Neural cell (in vitro differentiated cells): ENCODE data around the gene H6PD. TPM values are rescaled to one million over a fixed set of nuclear protein-coding genes. Genes with fewer than 3 reads are reported as not detected.

Source experiments
- H2AFZ ChIP-seq: fragments of 200-600, 300-800 bp; sonication (generic), shearing (Covaris generic); 2 replicates; pipeline ENCODE4 v1.6.0; 2014; ENCODE audit warnings: low read depth, mild to moderate bottlenecking, antibody characterized with exemption, low read length, moderate library complexity
- H3F3A ChIP-seq: fragments of 200-600 bp; shearing (Covaris generic); 2 replicates; pipeline ENCODE4 v1.6.1; 2016; ENCODE audit warnings: mild to moderate bottlenecking, moderate library complexity, mixed read lengths, antibody characterized with exemption, low read length; ENCODE audit not compliant: insufficient read depth, poor library complexity, severe bottlenecking
- H3K27ac ChIP-seq: fragments of 200-600, 300-800 bp; sonication (generic), shearing (Covaris generic); 2 replicates; pipeline ENCODE4 v1.5.1; 2014; ENCODE audit warnings: mild to moderate bottlenecking, low read length, moderate library complexity
- H3K27me3 ChIP-seq: fragments of 300-800, 200-600 bp; sonication (generic), shearing (Covaris generic); 2 replicates; pipeline ENCODE4 v1.6.0; 2014; ENCODE audit warnings: mild to moderate bottlenecking, low read depth, low read length, moderate library complexity; ENCODE audit not compliant: insufficient read depth
- H3K36me3 ChIP-seq: fragments of 300-800, 200-600 bp; sonication (generic), shearing (Covaris generic); 2 replicates; pipeline ENCODE4 v1.5.1; 2014; ENCODE audit warnings: mild to moderate bottlenecking, antibody characterized with exemption, low read length, moderate library complexity; ENCODE audit not compliant: insufficient read depth
- H3K4me2 ChIP-seq: fragments of 300-800, 200-600 bp; sonication (generic), shearing (Covaris generic); 2 replicates; pipeline ENCODE4 v1.6.0; 2014; ENCODE audit warnings: mild to moderate bottlenecking, low read length
- H3K4me3 ChIP-seq: fragments of 300-800, 200-600 bp; sonication (generic), shearing (Covaris generic); 2 replicates; pipeline ENCODE4 v1.5.1; 2014; ENCODE audit warnings: mild to moderate bottlenecking, low read length, moderate library complexity
- H3K79me2 ChIP-seq: fragments of 200-600 bp; shearing (Covaris generic); replicated peaks from 2 replicates; pipeline ENCODE4 v1.6.0; 2014; ENCODE audit warnings: mild to moderate bottlenecking, low read length, moderate library complexity; ENCODE audit not compliant: insufficient read depth
- H3K9ac ChIP-seq: fragments of 300-800, 200-600 bp; sonication (generic), shearing (Covaris generic); 2 replicates; pipeline ENCODE4 v1.6.1; 2016; ENCODE audit warnings: mild to moderate bottlenecking, low read length, mixed read lengths
- H3K9me2 ChIP-seq: fragments of 200-600 bp; shearing (Covaris generic); 2 replicates; pipeline ENCODE4 v1.6.1; 2016; ENCODE audit warnings: mild to moderate bottlenecking, low read length, mixed read lengths; ENCODE audit not compliant: insufficient read depth
- H3K9me3 ChIP-seq: fragments of 200-600, 300-800 bp; sonication (generic), shearing (Covaris generic); 2 replicates; pipeline ENCODE4 v1.6.1; 2016; ENCODE audit warnings: mild to moderate bottlenecking, mixed run types, low read length, moderate library complexity, mixed read lengths
- H4K20me1 ChIP-seq: fragments of 200-600 bp; shearing (Covaris generic); 2 replicates; pipeline ENCODE4 v1.6.1; 2016; ENCODE audit warnings: mild to moderate bottlenecking, mixed run types; ENCODE audit not compliant: insufficient read depth
- CTCF ChIP-seq: fragments of 450-650 bp; IDR thresholded peaks from 2 replicates; pipeline ENCODE4 v1.5.1; 2014; ENCODE audit warnings: antibody characterized with exemption, mild to moderate bottlenecking, moderate library complexity; ENCODE audit not compliant: poor library complexity, severe bottlenecking
- EP300 ChIP-seq: fragments of 450-650 bp; conservative IDR thresholded peaks from 2 replicates; pipeline ENCODE4 v1.6.1; 2014; ENCODE audit warnings: antibody characterized with exemption, mild to moderate bottlenecking, moderate library complexity; ENCODE audit not compliant: poor library complexity, severe bottlenecking
- EZH2 ChIP-seq: fragments of 200-600, 300-800 bp; shearing (Covaris generic), sonication (generic); IDR thresholded peaks from 2 replicates; pipeline ENCODE4 v1.6.1; 2014; ENCODE audit warnings: antibody characterized with exemption, low read length, borderline replicate concordance, mild to moderate bottlenecking; ENCODE audit not compliant: insufficient read depth, poor library complexity, severe bottlenecking
- MXI1 ChIP-seq: fragments of 450-650 bp; conservative IDR thresholded peaks from 2 replicates; pipeline ENCODE4 v1.6.1; 2014; ENCODE audit warnings: antibody characterized with exemption, mild to moderate bottlenecking; ENCODE audit not compliant: poor library complexity, severe bottlenecking
- POLR2AphosphoS5 ChIP-seq: IDR thresholded peaks from 2 replicates; pipeline ENCODE4 v1.6.1; 2012
- REST ChIP-seq: IDR thresholded peaks from 2 replicates; pipeline ENCODE4 v1.6.1; 2012; ENCODE audit warnings: borderline replicate concordance
- SMC3 ChIP-seq: fragments of 450-650 bp; conservative IDR thresholded peaks from 2 replicates; pipeline ENCODE4 v1.6.1; 2014; ENCODE audit warnings: antibody characterized with exemption, mild to moderate bottlenecking, moderate library complexity; ENCODE audit not compliant: poor library complexity
- TAF1 ChIP-seq: IDR thresholded peaks from 2 replicates; pipeline ENCODE4 v1.6.1; 2012; ENCODE audit warnings: low read depth
- polyA plus RNA-seq: library from polyadenylated mRNA; depleted of rRNA; stranded (reverse); fragments of >200 nt; gene quantifications from 2 replicates; pipeline ENCODE4 v1.2.3, GENCODE V29; 2014

H6PD gene
- polyA plus RNA-seq, 1 donor from 2014 or later = 4.6 TPM

- Histone ChIP-seq H3K36me3 (no peaks in the 10 kb centered on the region), H3K9ac (no peak overlapping the region), H3K9me2 (no peaks in the 10 kb centered on the region)
These were observed 32.7 kb downstream of the H6PD start for GRCh38 chr1:9267352-9267686.

GRCh38 chr1:9267827-9268581 is 33.4 kb downstream of the H6PD start:
- Histone ChIP-seq H3K9me2 (no peaks in the 10 kb centered on the region), H3K9me3 (no peaks in the 10 kb centered on the region), H3F3A (no peaks in the 10 kb centered on the region), H3K79me2 (no peaks in the 10 kb centered on the region), H3K27me3 (no peaks in the 10 kb centered on the region), H4K20me1 (no peaks in the 10 kb centered on the region), H3K9ac (no peak overlapping the region), H3K27ac (no peak overlapping the region), H3K36me3 (no peaks in the 10 kb centered on the region), H3K4me3 (no peak overlapping the region), H2AFZ (no peak overlapping the region), H3K4me2 (no peak overlapping the region)
- TF ChIP-seq CTCF (no peak), MXI1 (no peak), SMC3 (no peak), EZH2 (no peak), TAF1 (no peak), REST (no peak), EP300 (no peak)

More at GRCh38 chr1:9267352-9267686, 32.7 kb downstream of the H6PD start:
- no peak overlapping the region for H3K4me2 ChIP-seq
- no peaks in the 10 kb centered on the region for H3F3A ChIP-seq
- H3K4me3 ChIP-seq = no peak overlapping the region
- H3K27ac ChIP-seq = no peak overlapping the region
- no peaks in the 10 kb centered on the region for H3K79me2 ChIP-seq
- no peak overlapping the region for H2AFZ ChIP-seq
- peak; percentile 60 for TF ChIP-seq SMC3
- no peak for TF ChIP-seq EZH2
- H4K20me1 ChIP-seq = no peaks in the 10 kb centered on the region
- H3K9me3 ChIP-seq = no peaks in the 10 kb centered on the region
- H3K27me3 ChIP-seq = no peaks in the 10 kb centered on the region

GRCh38 chr1:9269078-9269501 is 34.5 kb downstream of the H6PD start:
- H3K4me3 ChIP-seq = no peak overlapping the region
- H3K9me3 ChIP-seq = no peaks in the 10 kb centered on the region
- no peaks in the 10 kb centered on the region for H3K36me3 ChIP-seq
- H3K79me2 ChIP-seq = no peaks in the 10 kb centered on the region
- H3F3A ChIP-seq = no peaks in the 10 kb centered on the region
- no peak overlapping the region for H3K9ac ChIP-seq
- H4K20me1 ChIP-seq = no peaks in the 10 kb centered on the region
- H3K27me3 ChIP-seq = no peaks in the 10 kb centered on the region
- H3K4me2 ChIP-seq = no peak overlapping the region
- no peak overlapping the region for H2AFZ ChIP-seq
- TF ChIP-seq MXI1 = no peak
- TF ChIP-seq POLR2AphosphoS5 = no peak
- TF ChIP-seq SMC3 = no peak
- no peak for TF ChIP-seq REST
- no peak overlapping the region for H3K27ac ChIP-seq
- no peaks in the 10 kb centered on the region for H3K9me2 ChIP-seq
